IMR-90 (cell line): ENCODE measurements around the gene FUT8. TPM values are rescaled to one million over a fixed set of nuclear protein-coding genes. Genes with fewer than 3 reads are reported as not detected.
A peak's percentile ranks its signal among the peaks of the same experiment; 100 is the strongest.

Experiments
- ATAC-seq: fragments of 200-7000 bp; cut with Tn5 transposase; 2 replicates; pipeline ENCODE4 v1.9.1; 2020; ENCODE audit warnings: low read depth, mild to moderate bottlenecking, moderate library complexity
- BruUV-seq: library from RNA; stranded (reverse); fragments of 400-500 nt; replicated peaks from 2 replicates; lab custom pipeline; 2021; lab: Mats Ljungman, UMichigan
- CTCF ChIA-PET: fragments of 300-600 bp; formaldehyde crosslinking; extraction: SDS; loops from one replicate; lab custom pipeline; 2021; ENCODE audit warnings: antibody characterized with exemption; lab: Yijun Ruan, JAX
- POLR2A ChIA-PET: fragments of 300-600 bp; sonication (Branson Sonifier 250); formaldehyde crosslinking; loops from one replicate; lab custom pipeline; 2022; ENCODE audit warnings: antibody characterized with exemption; ENCODE audit not compliant: unreplicated experiment; lab: Charles Lee
- DNase-seq: peaks from one replicate; pipeline ENCODE4 v3.0.0; 2013
- H2AFZ ChIP-seq: replicated peaks from 2 replicates; pipeline ENCODE3; 2013; ENCODE audit warnings: low read length, mild to moderate bottlenecking; ENCODE audit not compliant: poor library complexity
- H2AK5ac ChIP-seq: 2 replicates; pipeline ENCODE4 v1.6.1; 2013; ENCODE audit warnings: low read depth, low read length, inconsistent platforms
- H2AK9ac ChIP-seq: replicated peaks from 2 replicates; pipeline ENCODE3; 2013; ENCODE audit warnings: mild to moderate bottlenecking, low read depth, low read length, moderate library complexity; ENCODE audit not compliant: poor library complexity
- H2BK120ac ChIP-seq: 2 replicates; pipeline ENCODE4 v1.6.1; 2013; ENCODE audit warnings: low read depth, low read length, inconsistent platforms
- H2BK15ac ChIP-seq: 3 replicates; pipeline ENCODE4 v1.6.1; 2013; ENCODE audit warnings: low read depth, low read length, inconsistent platforms
- H2BK20ac ChIP-seq: 2 replicates; pipeline ENCODE4 v1.6.1; 2013; ENCODE audit warnings: low read depth, mild to moderate bottlenecking, inconsistent platforms, low read length, moderate library complexity
- H2BK5ac ChIP-seq: 2 replicates; pipeline ENCODE4 v1.6.1; 2013; ENCODE audit warnings: mild to moderate bottlenecking, low read depth, low read length, inconsistent platforms; ENCODE audit not compliant: poor library complexity, severe bottlenecking
- H3K14ac ChIP-seq: replicated peaks from 2 replicates; pipeline ENCODE4 v1.6.1; 2013; ENCODE audit warnings: low read depth, low read length, inconsistent platforms
- H3K18ac ChIP-seq: 2 replicates; pipeline ENCODE4 v1.6.1; 2013; ENCODE audit warnings: low read depth, low read length, control low read depth
- H3K23ac ChIP-seq: 2 replicates; pipeline ENCODE4 v1.6.1; 2013; ENCODE audit warnings: low read depth, low read length, inconsistent platforms
- H3K27ac ChIP-seq: 2 replicates; pipeline ENCODE4 v1.5.1; 2013; ENCODE audit warnings: mild to moderate bottlenecking, control low read depth, low read length; ENCODE audit not compliant: insufficient read depth
- H3K27me3 ChIP-seq: 2 replicates; pipeline ENCODE4 v1.6.1; 2013; ENCODE audit warnings: low read length; ENCODE audit not compliant: control insufficient read depth, insufficient read depth
- H3K36me3 ChIP-seq: 2 replicates; pipeline ENCODE4 v1.6.1; 2013; ENCODE audit warnings: low read length, mixed read lengths; ENCODE audit not compliant: control insufficient read depth, insufficient read depth
- H3K4ac ChIP-seq: 2 replicates; pipeline ENCODE4 v1.6.1; 2013; ENCODE audit warnings: low read depth, low read length, inconsistent platforms
- H3K4me1 ChIP-seq: 2 replicates; pipeline ENCODE4 v1.6.1; 2013; ENCODE audit warnings: low read length, mixed read lengths; ENCODE audit not compliant: control insufficient read depth, insufficient read depth
- H3K4me2 ChIP-seq: 2 replicates; pipeline ENCODE4 v1.6.1; 2013; ENCODE audit warnings: low read depth, mild to moderate bottlenecking, control low read depth, low read length, moderate library complexity
- H3K4me3 ChIP-seq: 2 replicates; pipeline ENCODE4 v1.5.1; 2013; ENCODE audit warnings: low read depth, mild to moderate bottlenecking, control low read depth, low read length, moderate library complexity; ENCODE audit not compliant: insufficient read depth
- H3K56ac ChIP-seq: 2 replicates; pipeline ENCODE4 v1.6.1; 2013; ENCODE audit warnings: low read length, inconsistent platforms; ENCODE audit not compliant: insufficient read depth; ENCODE audit errors: extremely low read depth
- H3K79me1 ChIP-seq, 2 experiments: 2 replicates each; pipeline ENCODE4 v1.6.1; 2013; ENCODE audit warnings: low read length in 2 of 2, inconsistent platforms in 1 of 2, low read depth in 1 of 2
- H3K9ac ChIP-seq: 2 replicates; pipeline ENCODE4 v1.6.1; 2013; ENCODE audit warnings: low read depth, low read length, control low read depth
- H3K9me1 ChIP-seq: 2 replicates; pipeline ENCODE4 v1.6.1; 2013; ENCODE audit warnings: low read length, inconsistent platforms; ENCODE audit not compliant: insufficient read depth
- H3K9me3 ChIP-seq: 2 replicates; pipeline ENCODE4 v1.6.1; 2013; ENCODE audit warnings: low read length; ENCODE audit not compliant: control insufficient read depth, insufficient read depth
- H4K20me1 ChIP-seq: 2 replicates; pipeline ENCODE4 v1.6.1; 2013; ENCODE audit warnings: low read length, inconsistent platforms; ENCODE audit not compliant: insufficient read depth
- H4K5ac ChIP-seq: 2 replicates; pipeline ENCODE4 v1.6.1; 2013; ENCODE audit warnings: mild to moderate bottlenecking, low read depth, low read length, control low read depth
- H4K8ac ChIP-seq, 2 experiments: 2 replicates each; pipeline ENCODE4 v1.6.1; 2013; ENCODE audit warnings: low read depth in 2 of 2, low read length in 2 of 2, control low read depth in 1 of 2, inconsistent platforms in 1 of 2
- H4K91ac ChIP-seq: 2 replicates; pipeline ENCODE4 v1.6.1; 2013; ENCODE audit warnings: low read depth, low read length, inconsistent platforms; ENCODE audit not compliant: insufficient read depth
- CEBPB ChIP-seq: IDR thresholded peaks from 2 replicates; pipeline ENCODE4 v1.6.1; 2012; ENCODE audit warnings: low read depth, low read length, improper control_type of control experiment
- FOS ChIP-seq: fragments of 150-350 bp; IDR thresholded peaks from 2 replicates; pipeline ENCODE4 v1.6.1; 2016; ENCODE audit warnings: low read depth, low read length
- MAZ ChIP-seq: IDR thresholded peaks from 2 replicates; pipeline ENCODE4 v1.6.1; 2012; ENCODE audit warnings: low read depth, mild to moderate bottlenecking, low read length, improper control_type of control experiment, moderate library complexity, borderline replicate concordance
- NFE2L2 ChIP-seq: fragments of 150-350 bp; IDR thresholded peaks from 2 replicates; pipeline ENCODE4 v1.6.1; 2016; ENCODE audit warnings: low read depth, mild to moderate bottlenecking, low read length
- RAD21 ChIP-seq: IDR thresholded peaks from 2 replicates; pipeline ENCODE4 v1.6.1; 2012; ENCODE audit warnings: low read length, improper control_type of control experiment
- USF2 ChIP-seq: fragments of 150-350 bp; IDR thresholded peaks from 2 replicates; pipeline ENCODE4 v1.6.1; 2017; ENCODE audit warnings: mild to moderate bottlenecking, antibody characterized with exemption, low read length, low read depth
- WGBS, 2 experiments: methylation state at CpG; one replicate each; pipeline versions ENCODE4 v1.1.5 to v1.1.7; 2013; ENCODE audit warnings: missing lambda C conversion rate in 2 of 2; ENCODE audit not compliant: insufficient read length in 1 of 2; ENCODE audit errors: extremely low coverage in 2 of 2; 5-methylcytosine and 5-hydroxymethylcytosine counted together
- dilution Hi-C: fragments of 300-500 bp; cut with HindIII; formaldehyde crosslinking; loops from one replicate; pipeline ENCODE4 v1.14.3; 2018; ENCODE audit warnings: low sequenced_read_pairs; ENCODE audit not compliant: unreplicated experiment
- in situ Hi-C: fragments of 300-500 bp; cut with MboI; formaldehyde crosslinking; loops from 3 replicates; pipeline ENCODE4 v1.14.3; 2019; ENCODE audit warnings: low sequenced_read_pairs, inconsistent platforms, mixed read lengths
- intact Hi-C: fragments of 100-400 bp; cut with micrococcal nuclease; formaldehyde crosslinking; loops from 2 replicates; pipeline ENCODE4 v1.10.0; 2022
- polyA plus RNA-seq, 3 experiments: library from polyadenylated mRNA; depleted of rRNA; stranded (reverse); fragments of >200 nt; gene quantifications; 2 replicates each; pipeline ENCODE4 v1.2.3, GENCODE V29; 2012; ENCODE audit warnings: low replicate concordance in 1 of 3
- total RNA-seq: library from RNA; depleted of rRNA; stranded (reverse); fragments of >200 nt; gene quantifications from 2 replicates; pipeline ENCODE4 v1.2.3, GENCODE V29; 2012
- TF ChIP-seq, protein P1 (sequence below): conservative IDR thresholded peaks from 2 replicates; pipeline ENCODE4 v1.5.1; 2012; ENCODE audit warnings: mild to moderate bottlenecking, low read depth, low read length, improper control_type of control experiment

FUT8 gene
- total and polyA plus RNA-seq, 2 of the 4 experiments (the other 2 are of a cell fraction): 15.6 to 72.9 TPM

- Histone ChIP-seq H3K18ac (no peak overlapping the region), H2AFZ (no peak overlapping the region), H2AK5ac (no peak overlapping the region), H2BK15ac (no peak overlapping the region), H3K4me3 (no peak overlapping the region), H3K9me1 (no peaks in the 10 kb centered on the region), H3K36me3 (no peaks in the 10 kb centered on the region), H3K14ac (no peak overlapping the region), H4K20me1 (no peaks in the 10 kb centered on the region), H3K79me1 (peaks cover 12 to 20% of the 10 kb centered on the region in 2 experiments), H4K5ac (no peak overlapping the region), H3K27me3 (no peaks in the 10 kb centered on the region), H3K9ac (no peak overlapping the region), H3K27ac (no peak overlapping the region), H3K9me3 (no peaks in the 10 kb centered on the region), H4K8ac (peak overlapping the region in 1 of 2 experiments; percentile 47; a peak in 2 of 4 replicates), H2BK5ac (no peak overlapping the region), H2BK20ac (no peak overlapping the region), H3K23ac (peak overlapping the region; percentile 1; the same call in 1 of the 2 replicates), H3K4me1 (no peaks in the 10 kb centered on the region), H3K4ac (no peak overlapping the region), H4K91ac (no peak overlapping the region), H3K4me2 (no peak overlapping the region), H2AK9ac (no peak overlapping the region), H2BK120ac (no peak overlapping the region), H3K56ac (no peak overlapping the region)
- TF ChIP-seq NFE2L2: no peak
- peak; percentile 53 for TF ChIP-seq CEBPB
- no peak for TF ChIP-seq FOS
- TF ChIP-seq, protein P1, sequence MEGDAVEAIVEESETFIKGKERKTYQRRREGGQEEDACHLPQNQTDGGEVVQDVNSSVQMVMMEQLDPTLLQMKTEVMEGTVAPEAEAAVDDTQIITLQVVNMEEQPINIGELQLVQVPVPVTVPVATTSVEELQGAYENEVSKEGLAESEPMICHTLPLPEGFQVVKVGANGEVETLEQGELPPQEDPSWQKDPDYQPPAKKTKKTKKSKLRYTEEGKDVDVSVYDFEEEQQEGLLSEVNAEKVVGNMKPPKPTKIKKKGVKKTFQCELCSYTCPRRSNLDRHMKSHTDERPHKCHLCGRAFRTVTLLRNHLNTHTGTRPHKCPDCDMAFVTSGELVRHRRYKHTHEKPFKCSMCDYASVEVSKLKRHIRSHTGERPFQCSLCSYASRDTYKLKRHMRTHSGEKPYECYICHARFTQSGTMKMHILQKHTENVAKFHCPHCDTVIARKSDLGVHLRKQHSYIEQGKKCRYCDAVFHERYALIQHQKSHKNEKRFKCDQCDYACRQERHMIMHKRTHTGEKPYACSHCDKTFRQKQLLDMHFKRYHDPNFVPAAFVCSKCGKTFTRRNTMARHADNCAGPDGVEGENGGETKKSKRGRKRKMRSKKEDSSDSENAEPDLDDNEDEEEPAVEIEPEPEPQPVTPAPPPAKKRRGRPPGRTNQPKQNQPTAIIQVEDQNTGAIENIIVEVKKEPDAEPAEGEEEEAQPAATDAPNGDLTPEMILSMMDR: no peak
- no peak for TF ChIP-seq MAZ
- no peak for TF ChIP-seq USF2
- no peak for TF ChIP-seq RAD21
- POLR2A ChIA-PET: no interaction called here
- WGBS, 2 experiments: no CpG with 5 or more reads among the region's 1 CpG
- dilution Hi-C loops: no loop called here
- no TSS peak for BruUV-seq
- CTCF ChIA-PET: interaction anchor here (0.6 kb wide), 1 partner anchor 600 kb away, joined by 4 read pairs; no protein-coding TSS in a partner anchor
- DNase-seq (peak; percentile 65), ATAC-seq (no peak; the same call in 1 of the 2 replicates)
- intact Hi-C loops: no loop called here
- in situ Hi-C loops: no loop called here
Observed at GRCh38 chr14:65446159-65446558, 33.6 kb downstream of the FUT8 start.
